GM12878 (cell line): Measurements from ENCODE around the gene LARP7. TPM values are rescaled to one million over a fixed set of nuclear protein-coding genes. Genes with fewer than 3 reads are reported as not detected.

Experiments used
- ATAC-seq: fragments of 200-7000 bp; cut with Tn5 transposase; 3 replicates; pipeline ENCODE4 v1.9.1; 2020; ENCODE audit warnings: mild to moderate bottlenecking, moderate library complexity
- BruUV-seq: library from RNA; stranded (reverse); fragments of 400-500 nt; replicated peaks from 2 replicates; lab custom pipeline; 2021; lab: Mats Ljungman, UMichigan
- CTCF ChIA-PET: fragments of 300-600 bp; sonication (Branson Sonifier 250); formaldehyde crosslinking; extraction: SDS; loops from one replicate; lab custom pipeline; 2021; ENCODE audit warnings: inconsistent platforms; lab: Yijun Ruan, JAX
- POLR2A ChIA-PET: fragments of 350-600 bp; formaldehyde crosslinking; extraction: SDS; loops from one replicate; lab custom pipeline; 2021; ENCODE audit warnings: inconsistent platforms; lab: Charles Lee
- RAD21 ChIA-PET: fragments of 300-600 bp; sonication (Branson Sonifier 250); formaldehyde crosslinking; loops from one replicate; lab custom pipeline; 2023; ENCODE audit warnings: antibody characterized with exemption; ENCODE audit not compliant: unreplicated experiment; lab: Charles Lee
- SMC1A ChIA-PET: fragments of 300-600 bp; sonication (Branson Sonifier 250); formaldehyde crosslinking; loops from one replicate; lab custom pipeline; 2023; ENCODE audit not compliant: unreplicated experiment, uncharacterized antibody; lab: Charles Lee
- DNase-seq: peaks from one replicate; pipeline ENCODE4 v3.0.0-alpha.2; 2011; ENCODE audit warnings: low read depth, low spot score
- FAIRE-seq: peaks from 3 replicates; lab custom pipeline; 2011; peaks lifted over from hg19 to GRCh38; lab: Jason Lieb, UNC
- H2AFZ ChIP-seq: 2 replicates; pipeline ENCODE4 v1.6.0; 2011; ENCODE audit warnings: low read depth, low read length, control low read depth; ENCODE audit not compliant: control insufficient read depth
- H3K27ac ChIP-seq: 2 replicates; pipeline ENCODE4 v1.5.1; 2011; ENCODE audit warnings: control low read depth; ENCODE audit not compliant: control insufficient read depth, insufficient read depth
- H3K27me3 ChIP-seq, 2 experiments: replicated peaks in 1 of 2; 2 replicates each; pipeline versions ENCODE4 v1.6.0 to v1.6.1; 2011; ENCODE audit warnings: low read length in 1 of 2; ENCODE audit not compliant: control insufficient read depth in 2 of 2, insufficient read depth in 2 of 2
- H3K36me3 ChIP-seq, 2 experiments: 2 replicates each; pipeline ENCODE4 v1.5.1; 2011; ENCODE audit warnings: low read length in 1 of 2; ENCODE audit not compliant: control insufficient read depth in 2 of 2, insufficient read depth in 2 of 2
- H3K4me1 ChIP-seq: 2 replicates; pipeline ENCODE4 v1.6.1; 2011; ENCODE audit warnings: mild to moderate bottlenecking, low read length, moderate library complexity, mixed read lengths; ENCODE audit not compliant: control insufficient read depth, insufficient read depth
- H3K4me2 ChIP-seq: 2 replicates; pipeline ENCODE4 v1.6.0; 2011; ENCODE audit warnings: control low read depth; ENCODE audit not compliant: control insufficient read depth, insufficient read depth
- H3K4me3 ChIP-seq: fragments of 200-600 bp; sonication (generic); 2 replicates; pipeline ENCODE4 v1.5.1; 2016
- H3K79me2 ChIP-seq: 2 replicates; pipeline ENCODE4 v1.6.0; 2011; ENCODE audit warnings: low read length; ENCODE audit not compliant: control insufficient read depth, insufficient read depth
- H3K9ac ChIP-seq: 2 replicates; pipeline ENCODE4 v1.8.0; 2011; ENCODE audit warnings: low read length, control low read depth, mixed read lengths; ENCODE audit not compliant: control insufficient read depth, insufficient read depth
- H3K9me3 ChIP-seq: replicated peaks from 3 replicates; pipeline ENCODE4 v1.5.1; 2011; ENCODE audit warnings: mild to moderate bottlenecking, low read length; ENCODE audit not compliant: control insufficient read depth, insufficient read depth
- H4K20me1 ChIP-seq: 2 replicates; pipeline ENCODE4 v1.6.0; 2011; ENCODE audit not compliant: control insufficient read depth, insufficient read depth
- BACH1 ChIP-seq: fragments of 450-650 bp; IDR thresholded peaks from 2 replicates; pipeline ENCODE4 v1.6.1; 2017; ENCODE audit warnings: mild to moderate bottlenecking, borderline replicate concordance
- DPF2 ChIP-seq: fragments of 450-650 bp; IDR thresholded peaks from 2 replicates; pipeline ENCODE4 v1.6.1; 2017; ENCODE audit warnings: mild to moderate bottlenecking
- E2F4 ChIP-seq: IDR thresholded peaks from 2 replicates; pipeline ENCODE4 v1.6.1; 2012; ENCODE audit warnings: low read depth, low read length, improper control_type of control experiment
- EED ChIP-seq: sonication (generic); IDR thresholded peaks from 2 replicates; pipeline ENCODE4 v1.6.1; 2016; ENCODE audit warnings: antibody characterized with exemption, low read depth
- ESRRA ChIP-seq: IDR thresholded peaks from 2 replicates; pipeline ENCODE4 v1.6.1; 2012; ENCODE audit warnings: mild to moderate bottlenecking, low read length, improper control_type of control experiment
- EZH2 ChIP-seq: IDR thresholded peaks from 2 replicates; pipeline ENCODE4 v1.6.1; 2012; ENCODE audit warnings: low read depth, mild to moderate bottlenecking, control low read depth, inconsistent platforms, low read length, borderline replicate concordance; ENCODE audit not compliant: control insufficient read depth
- GABPA ChIP-seq: IDR thresholded peaks from 2 replicates; pipeline ENCODE4 v1.6.1; 2014; ENCODE audit warnings: antibody characterized with exemption, low read depth, mild to moderate bottlenecking, inconsistent platforms
- GATAD2B ChIP-seq: fragments of 450-650 bp; conservative IDR thresholded peaks from 2 replicates; pipeline ENCODE4 v1.6.1; 2017; ENCODE audit warnings: low read depth, mild to moderate bottlenecking, moderate library complexity
- IKZF1 ChIP-seq: fragments of 450-650 bp; conservative IDR thresholded peaks from 2 replicates; pipeline ENCODE4 v1.6.1; 2017; ENCODE audit warnings: antibody characterized with exemption, mild to moderate bottlenecking
- IRF4 ChIP-seq: IDR thresholded peaks from 2 replicates; pipeline ENCODE4 v1.6.1; 2011; ENCODE audit warnings: low read depth, low read length
- LARP7 ChIP-seq: fragments of 450-650 bp; IDR thresholded peaks from 2 replicates; pipeline ENCODE4 v1.6.1; 2017; ENCODE audit warnings: mild to moderate bottlenecking
- MYB ChIP-seq: fragments of 150-350 bp; IDR thresholded peaks from 2 replicates; pipeline ENCODE4 v1.6.1; 2014; ENCODE audit warnings: mild to moderate bottlenecking, low read depth, low read length, borderline replicate concordance
- RAD21 ChIP-seq: IDR thresholded peaks from 2 replicates; pipeline ENCODE4 v1.6.1; 2011; ENCODE audit warnings: mild to moderate bottlenecking, low read depth, low read length, moderate library complexity; ENCODE audit not compliant: insufficient read depth
- RBBP5 ChIP-seq: fragments of 200-600 bp; sonication (generic); conservative IDR thresholded peaks from 2 replicates; pipeline ENCODE4 v1.6.1; 2016
- SIX5 ChIP-seq: IDR thresholded peaks from 2 replicates; pipeline ENCODE4 v1.6.1; 2011; ENCODE audit warnings: mild to moderate bottlenecking, low read depth, low read length, moderate library complexity; ENCODE audit not compliant: severe bottlenecking
- SMC3 ChIP-seq: IDR thresholded peaks from 2 replicates; pipeline ENCODE4 v1.6.1; 2011; ENCODE audit warnings: low read length, improper control_type of control experiment, borderline replicate concordance
- TCF3 ChIP-seq: IDR thresholded peaks from 2 replicates; pipeline ENCODE4 v1.6.1; 2012; ENCODE audit warnings: low read depth, mild to moderate bottlenecking, low read length, borderline replicate concordance; ENCODE audit not compliant: insufficient read depth
- TCF7 ChIP-seq: IDR thresholded peaks from 2 replicates; pipeline ENCODE4 v1.6.1; 2014; ENCODE audit warnings: antibody characterized with exemption, borderline replicate concordance
- ZBTB4 ChIP-seq: fragments of 450-650 bp; formaldehyde crosslinking; IDR thresholded peaks from 2 replicates; pipeline ENCODE4 v1.4.0; 2022; ENCODE audit warnings: mild to moderate bottlenecking, moderate library complexity
- WGBS: methylation state at CpG from one replicate; pipeline ENCODE4 v1.1.6; 2016; ENCODE audit warnings: low lambda C conversion rate; ENCODE audit not compliant: insufficient replicate concordance, insufficient coverage; ENCODE audit errors: missing lambda C conversion rate; 5-methylcytosine and 5-hydroxymethylcytosine counted together
- in situ Hi-C: fragments of 300-500 bp; cut with MboI; formaldehyde crosslinking; loops from 9 replicates; pipeline ENCODE4 v1.14.3; 2018; ENCODE audit warnings: mixed read lengths
- intact Hi-C: fragments of 100-400 bp; cut with micrococcal nuclease; formaldehyde crosslinking; loops from one replicate; pipeline ENCODE4 v1.14.2; 2022; ENCODE audit not compliant: unreplicated experiment
- polyA plus RNA-seq, 11 experiments: library from polyadenylated mRNA; depleted of rRNA in 4 of 11; unstranded in 6 of 11; stranded (reverse) in 5 of 11; fragments of >200 nt; fragmentation: Nextera tagmentation in 4 of 11; fragmentation: Illumina TruSeq in 1 of 11; extraction: Ambion mirVana in 4 of 11; extraction: Trizol in 1 of 11; gene quantifications; 1 replicate in 1 of 11; 2 replicates in 10 of 11; pipeline versions ENCODE4 v1.2.1 to v1.2.3, GENCODE V29; 2011 to 2016; ENCODE audit warnings: inconsistent platforms in 2 of 11, missing spikeins in 2 of 11, low read depth in 1 of 11
- total RNA-seq, 4 experiments: library from RNA; depleted of rRNA in 3 of 4; stranded (reverse); fragments of >200 nt in 3 of 4; fragmentation: Illumina TruSeq in 1 of 4; extraction: Trizol in 1 of 4; gene quantifications; 2 replicates each; pipeline versions ENCODE4 v1.2.1 to v1.2.3, GENCODE V29; 2013 to 2021

Gene LARP7
- total and polyA plus RNA-seq, 10 of the 15 experiments (the other 5 are each of a cell fraction or from before 2014, with no cell fraction given): 27.8 to 107 (median 61.8) TPM

GRCh38 chr4:112626228-112626627, 10.7 kb upstream of the LARP7 start:
- Histone ChIP-seq H3K36me3 (peaks cover 1 to 7% of the 10 kb centered on the region in 2 experiments), H4K20me1 (no peaks in the 10 kb centered on the region), H3K4me2 (no peak overlapping the region), H3K4me3 (no peak overlapping the region), H2AFZ (no peak overlapping the region), H3K9ac (no peak overlapping the region), H3K9me3 (no peaks in the 10 kb centered on the region; the same call in 2 of the 3 replicates), H3K27ac (no peak overlapping the region), H3K27me3 (no peaks in the 10 kb centered on the region), H3K79me2 (no peaks in the 10 kb centered on the region), H3K4me1 (no peaks in the 10 kb centered on the region)
- no peak for FAIRE-seq
- BruUV-seq: no TSS peak
- ChIA-PET POLR2A (no interaction called here), RAD21 (no interaction called here), SMC1A (no interaction called here), CTCF (interaction anchor here (0.6 kb wide), 2 partner anchors 140 to 526 kb away, joined by 3 to 4 read pairs; no protein-coding TSS in a partner anchor)
- TF ChIP-seq RAD21 (no peak), GABPA (no peak), SMC3 (no peak), EZH2 (no peak), GATAD2B (no peak), ZBTB4 (CRISPR knock-in tag) (no peak), RBBP5 (no peak), TCF3 (no peak), TCF7 (no peak), E2F4 (no peak), EED (no peak), IKZF1 (no peak), MYB (no peak), BACH1 (no peak), ESRRA (no peak), DPF2 (no peak), SIX5 (no peak), LARP7 (no peak), IRF4 (no peak)
- no peak for ATAC-seq
- WGBS: 96% methylated on average over 4 of the region's 4 CpGs
- intact Hi-C loops: no loop called here
- in situ Hi-C loops: no loop called here
- no peak for DNase-seq
